OCI-LY1 (cell line): ENCODE data around the gene FLT3LG.

ENCODE experiments used
- EZH2 ChIP-seq: fragments of 200-600 bp; sonication (generic), shearing (Covaris generic); IDR thresholded peaks from 2 replicates; pipeline ENCODE4 v1.8.0; 2017; ENCODE audit warnings: borderline replicate concordance, mixed run types, mild to moderate bottlenecking, antibody characterized with exemption, low read length, moderate library complexity, mixed read lengths
- TF ChIP-seq, protein P1 (sequence below): fragments of 200-600 bp; sonication (generic), shearing (Covaris generic); IDR thresholded peaks from 2 replicates; pipeline ENCODE4 v1.5.1; 2017; ENCODE audit warnings: mild to moderate bottlenecking, antibody characterized with exemption, low read length, moderate library complexity, mixed read lengths

DNA sequence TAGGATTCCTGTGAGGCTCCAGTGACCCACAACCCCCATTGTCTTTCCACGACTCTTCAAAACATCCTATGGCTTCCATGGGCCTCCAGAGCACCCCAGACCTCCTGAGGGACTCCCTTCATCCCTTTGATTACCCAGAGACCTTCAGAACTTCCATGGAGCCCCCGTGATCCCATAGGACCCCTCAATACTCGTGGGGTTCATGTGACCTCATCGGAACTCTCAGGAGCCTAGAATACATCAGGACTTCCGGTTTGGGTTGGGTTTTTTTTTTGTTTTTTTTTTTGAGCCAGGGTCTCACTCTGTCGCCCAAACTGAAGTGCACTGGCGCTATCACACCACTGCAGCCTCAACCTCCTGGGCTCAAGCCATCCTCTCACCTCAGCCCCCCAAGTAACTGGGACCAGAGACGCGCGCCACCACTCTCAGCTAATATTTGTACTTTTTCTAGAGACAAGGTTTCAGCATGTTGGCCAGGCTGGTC lies 20.2 kb upstream of the FLT3LG start:
- TF ChIP-seq, protein P1, sequence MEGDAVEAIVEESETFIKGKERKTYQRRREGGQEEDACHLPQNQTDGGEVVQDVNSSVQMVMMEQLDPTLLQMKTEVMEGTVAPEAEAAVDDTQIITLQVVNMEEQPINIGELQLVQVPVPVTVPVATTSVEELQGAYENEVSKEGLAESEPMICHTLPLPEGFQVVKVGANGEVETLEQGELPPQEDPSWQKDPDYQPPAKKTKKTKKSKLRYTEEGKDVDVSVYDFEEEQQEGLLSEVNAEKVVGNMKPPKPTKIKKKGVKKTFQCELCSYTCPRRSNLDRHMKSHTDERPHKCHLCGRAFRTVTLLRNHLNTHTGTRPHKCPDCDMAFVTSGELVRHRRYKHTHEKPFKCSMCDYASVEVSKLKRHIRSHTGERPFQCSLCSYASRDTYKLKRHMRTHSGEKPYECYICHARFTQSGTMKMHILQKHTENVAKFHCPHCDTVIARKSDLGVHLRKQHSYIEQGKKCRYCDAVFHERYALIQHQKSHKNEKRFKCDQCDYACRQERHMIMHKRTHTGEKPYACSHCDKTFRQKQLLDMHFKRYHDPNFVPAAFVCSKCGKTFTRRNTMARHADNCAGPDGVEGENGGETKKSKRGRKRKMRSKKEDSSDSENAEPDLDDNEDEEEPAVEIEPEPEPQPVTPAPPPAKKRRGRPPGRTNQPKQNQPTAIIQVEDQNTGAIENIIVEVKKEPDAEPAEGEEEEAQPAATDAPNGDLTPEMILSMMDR, result no peak
- no peak for TF ChIP-seq EZH2
